Liver (tissue), 9 donors: Measurements from ENCODE around the gene ERI2. TPM values are rescaled to one million over a fixed set of nuclear protein-coding genes. Genes with fewer than 3 reads are reported as not detected.

Experiments
- DNase-seq: peaks from one replicate; pipeline ENCODE4 v3.0.0-alpha.2; 2017; ENCODE audit warnings: low spot score
- H3K27ac ChIP-seq, 2 donors: one replicate each; pipeline ENCODE4 v1.7.0; 2013; ENCODE audit warnings: inconsistent platforms in 2 of 2, low read length in 2 of 2, control low read depth in 1 of 2, low read depth in 1 of 2, mild to moderate bottlenecking in 1 of 2
- H3K27me3 ChIP-seq, 4 donors: one replicate each; pipeline versions ENCODE4 v1.6.1 to v1.7.0; 2013; ENCODE audit warnings: low read length in 3 of 4, inconsistent platforms in 1 of 4, mild to moderate bottlenecking in 1 of 4, moderate library complexity in 1 of 4; ENCODE audit not compliant: control insufficient read depth in 4 of 4, insufficient read depth in 4 of 4
- H3K36me3 ChIP-seq, 4 donors: one replicate each; pipeline versions ENCODE4 v1.6.1 to v1.7.0; 2013; ENCODE audit warnings: low read length in 3 of 4, mild to moderate bottlenecking in 3 of 4, low read depth in 1 of 4, moderate library complexity in 1 of 4; ENCODE audit not compliant: control insufficient read depth in 4 of 4, insufficient read depth in 3 of 4
- H3K4me1 ChIP-seq, 4 donors: one replicate each; pipeline versions ENCODE4 v1.6.1 to v1.7.0; 2013; ENCODE audit warnings: low read length in 3 of 4, mild to moderate bottlenecking in 3 of 4, moderate library complexity in 1 of 4; ENCODE audit not compliant: control insufficient read depth in 4 of 4, insufficient read depth in 4 of 4
- H3K4me3 ChIP-seq, 3 donors: one replicate each; pipeline versions ENCODE4 v1.6.1 to v1.7.0; 2013; ENCODE audit warnings: low read length in 3 of 3, control low read depth in 1 of 3, low read depth in 1 of 3, mild to moderate bottlenecking in 1 of 3
- H3K9ac ChIP-seq, 2 donors: one replicate each; pipeline ENCODE4 v1.7.0; 2013; ENCODE audit warnings: low read length in 2 of 2, mild to moderate bottlenecking in 2 of 2, moderate library complexity in 2 of 2, control low read depth in 1 of 2, low read depth in 1 of 2
- H3K9me3 ChIP-seq, 4 donors: one replicate each; pipeline versions ENCODE4 v1.6.1 to v1.7.0; 2013; ENCODE audit warnings: low read length in 3 of 4; ENCODE audit not compliant: control insufficient read depth in 4 of 4
- EGR1 ChIP-seq, 2 donors: IDR thresholded peaks; 2 replicates each; pipeline ENCODE4 v1.6.1; 2016 to 2018; ENCODE audit warnings: antibody characterized with exemption in 2 of 2, low read depth in 2 of 2
- FOXA1 ChIP-seq: IDR thresholded peaks from 2 replicates; pipeline ENCODE4 v1.6.1; 2016; ENCODE audit warnings: antibody characterized with exemption
- FOXA2 ChIP-seq: IDR thresholded peaks from 2 replicates; pipeline ENCODE4 v1.6.1; 2016; ENCODE audit warnings: antibody characterized with exemption
- GABPA ChIP-seq, 2 donors: IDR thresholded peaks in 1 of 2; conservative IDR thresholded peaks in 1 of 2; 2 replicates each; pipeline ENCODE4 v1.6.1; 2016; ENCODE audit warnings: antibody characterized with exemption in 2 of 2, mild to moderate bottlenecking in 1 of 2, moderate library complexity in 1 of 2
- HNF4A ChIP-seq, 2 donors: conservative IDR thresholded peaks; 2 replicates each; pipeline ENCODE4 v1.6.1; 2016; ENCODE audit warnings: antibody characterized with exemption in 2 of 2, mild to moderate bottlenecking in 2 of 2
- HNF4G ChIP-seq: IDR thresholded peaks from 2 replicates; pipeline ENCODE4 v1.6.1; 2016; ENCODE audit warnings: antibody characterized with exemption
- JUND ChIP-seq, 2 donors: IDR thresholded peaks; 2 replicates each; pipeline ENCODE4 v1.6.1; 2016; ENCODE audit warnings: antibody characterized with exemption in 2 of 2
- NR2F2 ChIP-seq: IDR thresholded peaks from 2 replicates; pipeline ENCODE4 v1.6.1; 2016; ENCODE audit warnings: antibody characterized with exemption
- RAD21 ChIP-seq, 2 donors: IDR thresholded peaks; 2 replicates each; pipeline ENCODE4 v1.6.1; 2016; ENCODE audit warnings: antibody characterized with exemption in 2 of 2, mild to moderate bottlenecking in 2 of 2
- RXRA ChIP-seq, 2 donors: IDR thresholded peaks; 2 replicates each; pipeline ENCODE4 v1.6.1; 2017 to 2018; ENCODE audit warnings: antibody characterized with exemption in 2 of 2, mild to moderate bottlenecking in 1 of 2
- SP1 ChIP-seq: IDR thresholded peaks from 2 replicates; pipeline ENCODE4 v1.6.1; 2018; ENCODE audit warnings: antibody characterized with exemption, mild to moderate bottlenecking
- TAF1 ChIP-seq: conservative IDR thresholded peaks from 2 replicates; pipeline ENCODE4 v1.6.1; 2016; ENCODE audit warnings: antibody characterized with exemption, mild to moderate bottlenecking
- YY1 ChIP-seq: IDR thresholded peaks from 2 replicates; pipeline ENCODE4 v1.6.1; 2016; ENCODE audit warnings: antibody characterized with exemption, mild to moderate bottlenecking
- WGBS: extraction: QIAGEN DNeasy Blood & Tissue Kit; methylation state at CpG from one replicate; pipeline ENCODE4 v1.1.7; 2013; 5-methylcytosine and 5-hydroxymethylcytosine counted together
- polyA plus RNA-seq, 2 donors: library from polyadenylated mRNA; stranded (reverse) in 1 of 2; unstranded in 1 of 2; fragments of 200-250 nt in 1 of 2; fragments of >200 nt in 1 of 2; fragmentation: Nextera tagmentation in 1 of 2; extraction: Ambion mirVana in 1 of 2; gene quantifications; one replicate each; pipeline versions ENCODE4 v1.2.1 to v1.2.3, GENCODE V29; 2013 to 2015
- total RNA-seq, 2 donors: library from RNA; depleted of rRNA; stranded (reverse); fragments of >200 nt; gene quantifications; one replicate each; pipeline ENCODE4 v1.2.3, GENCODE V29; 2014
- TF ChIP-seq, protein P1 (sequence below): IDR thresholded peaks from 2 replicates; pipeline ENCODE4 v1.6.1; 2016; ENCODE audit warnings: antibody characterized with exemption
- TF ChIP-seq, protein P2 (sequence below): IDR thresholded peaks from 2 replicates; pipeline ENCODE4 v1.6.1; 2016; ENCODE audit warnings: antibody characterized with exemption
- TF ChIP-seq, protein P3 (sequence below): fragments of 150-350 bp; IDR thresholded peaks from 2 replicates; pipeline ENCODE4 v1.5.1; 2017; ENCODE audit warnings: improper control_type of control experiment, low read depth, low read length; ENCODE audit not compliant: missing input control
- TF ChIP-seq, protein P4 (sequence below): IDR thresholded peaks from 2 replicates; pipeline ENCODE4 v1.6.1; 2016; ENCODE audit warnings: antibody characterized with exemption, mild to moderate bottlenecking
- TF ChIP-seq, protein P5 (sequence below): IDR thresholded peaks from 2 replicates; pipeline ENCODE4 v1.6.1; 2016; ENCODE audit warnings: antibody characterized with exemption
- donor health status: healthy.
- donor health status: healthy.
- donor health status: healthy.
- donor health status: healthy.
- donor health status: healthy.

Gene ERI2
- total and polyA plus RNA-seq, 4 donors = 8.8 to 79.1 (median 19.1) TPM

DNA sequence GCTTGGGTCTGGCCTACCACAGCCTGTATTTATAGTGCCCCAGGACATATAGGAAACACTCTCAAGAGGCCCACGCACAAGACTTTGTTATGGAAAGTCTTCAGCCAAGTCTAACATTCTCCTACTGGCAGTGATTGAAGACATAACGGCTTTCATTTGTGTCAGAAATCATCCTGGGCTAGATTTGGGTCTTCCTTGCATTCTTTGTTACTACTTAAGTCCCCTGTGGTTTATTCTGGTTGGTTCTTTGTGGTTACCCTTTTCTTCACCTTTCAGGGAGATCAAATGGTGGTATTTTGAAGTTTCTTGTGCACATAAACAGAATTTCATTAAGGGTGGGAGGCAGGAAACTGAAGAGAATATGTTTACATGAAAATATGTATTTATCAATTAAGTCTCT lies 37.8 kb upstream of the ERI2 start:
- H3K4me3 ChIP-seq = no peak overlapping the region
- peaks cover 0 to 3% (median 1%) of the 10 kb centered on the region in 4 donors for H3K36me3 ChIP-seq
- H3K27ac ChIP-seq = no peak overlapping the region
- no peak for DNase-seq
- TF ChIP-seq NR2F2 (no peak), GABPA (IDR thresholded peaks at IDR 0.05 in 1 of 2, conservative IDR thresholded peaks at IDR 0.05 in 1 of 2) (no peak), HNF4G (no peak)
- no peaks in the 10 kb centered on the region for H3K27me3 ChIP-seq
- no peaks in the 10 kb centered on the region for H3K4me1 ChIP-seq
- WGBS = 92% methylated on average over 2 of the region's 2 CpGs
- no peak overlapping the region for H3K9ac ChIP-seq
- no peaks in the 10 kb centered on the region for H3K9me3 ChIP-seq

DNA sequence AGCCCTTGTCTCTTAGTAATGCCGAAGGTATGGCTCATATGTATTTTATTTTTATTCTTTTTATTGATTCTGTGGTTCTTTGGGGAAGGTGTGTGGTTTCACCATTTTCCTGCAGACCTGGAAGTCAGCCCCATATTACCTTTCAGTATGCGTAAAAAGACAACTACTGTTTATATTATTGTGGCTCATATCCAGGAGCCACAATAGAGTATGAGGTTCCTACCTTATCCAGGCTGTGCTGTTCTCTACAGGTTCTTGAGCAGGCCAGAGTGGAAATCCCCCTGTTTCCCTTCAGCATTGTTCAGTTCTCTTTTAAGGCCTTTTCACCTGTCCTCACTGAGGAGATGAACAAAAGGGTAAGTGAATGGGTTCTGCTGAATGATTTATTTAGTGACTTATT lies 33.2 kb upstream of the ERI2 start:
- peaks cover 0 to 3% (median 0%) of the 10 kb centered on the region in 4 donors for H3K9me3 ChIP-seq
- no peaks in the 10 kb centered on the region for H3K4me1 ChIP-seq
- 93% methylated on average over 2 of the region's 2 CpGs for WGBS
- DNase-seq = no peak
- no peaks in the 10 kb centered on the region for H3K27me3 ChIP-seq
- TF ChIP-seq EGR1 (IDR thresholded peaks at IDR 0.05; ENCODE audit: low read depth in 2 of 2) = no peak
- TF ChIP-seq TAF1 = no peak
- TF ChIP-seq, protein P1, sequence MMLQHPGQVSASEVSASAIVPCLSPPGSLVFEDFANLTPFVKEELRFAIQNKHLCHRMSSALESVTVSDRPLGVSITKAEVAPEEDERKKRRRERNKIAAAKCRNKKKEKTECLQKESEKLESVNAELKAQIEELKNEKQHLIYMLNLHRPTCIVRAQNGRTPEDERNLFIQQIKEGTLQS = no peak
- TF ChIP-seq, protein P2, sequence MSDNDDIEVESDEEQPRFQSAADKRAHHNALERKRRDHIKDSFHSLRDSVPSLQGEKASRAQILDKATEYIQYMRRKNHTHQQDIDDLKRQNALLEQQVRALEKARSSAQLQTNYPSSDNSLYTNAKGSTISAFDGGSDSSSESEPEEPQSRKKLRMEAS = no peak
- no peak for TF ChIP-seq RAD21 (IDR thresholded peaks at IDR 0.05)
- TF ChIP-seq NR2F2 = no peak
- TF ChIP-seq JUND (IDR thresholded peaks at IDR 0.05) = no peak
- TF ChIP-seq GABPA (IDR thresholded peaks at IDR 0.05 in 1 of 2, conservative IDR thresholded peaks at IDR 0.05 in 1 of 2) = no peak
- H3K4me3 ChIP-seq = no peak overlapping the region
- no peak overlapping the region for H3K27ac ChIP-seq
- H3K36me3 ChIP-seq = peaks cover 0 to 3% (median 0%) of the 10 kb centered on the region in 4 donors
- H3K9ac ChIP-seq = no peak overlapping the region

DNA sequence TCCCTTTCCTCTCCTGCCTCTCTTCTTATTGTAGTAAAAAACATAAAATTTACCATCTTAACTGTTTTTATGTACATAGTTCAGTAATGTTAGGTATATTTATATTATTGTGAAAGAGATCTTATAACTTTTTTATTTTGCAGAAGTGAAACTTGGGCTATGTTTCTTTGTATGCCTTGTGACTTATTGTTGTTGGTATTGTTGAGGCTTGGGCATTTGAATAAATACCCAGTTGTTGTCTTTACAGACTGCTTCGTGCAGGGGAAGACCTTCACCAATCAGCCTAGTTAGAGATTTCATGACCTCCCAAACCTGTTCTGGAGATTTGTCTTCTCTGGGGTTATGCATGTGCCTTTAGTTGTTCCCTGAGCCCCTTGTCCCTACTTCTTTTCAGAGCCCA lies 32.0 kb upstream of the ERI2 start:
- WGBS = 83% methylated on average over 1 of the region's 1 CpG
- no peak overlapping the region for H3K27ac ChIP-seq
- no peak overlapping the region for H3K4me3 ChIP-seq
- no peaks in the 10 kb centered on the region for H3K27me3 ChIP-seq
- TF ChIP-seq, protein P2 = no peak
- TF ChIP-seq SP1 (no peak), HNF4G (no peak), FOXA1 (no peak), GABPA (IDR thresholded peaks at IDR 0.05 in 1 of 2, conservative IDR thresholded peaks at IDR 0.05 in 1 of 2) (no peak), FOXA2 (no peak), HNF4A (conservative IDR thresholded peaks at IDR 0.05) (no peak), RXRA (IDR thresholded peaks at IDR 0.05) (no peak), EGR1 (IDR thresholded peaks at IDR 0.05; ENCODE audit: low read depth in 2 of 2) (no peak), NR2F2 (no peak), TAF1 (no peak), JUND (IDR thresholded peaks at IDR 0.05) (no peak), YY1 (no peak), RAD21 (IDR thresholded peaks at IDR 0.05) (no peak)
- TF ChIP-seq, protein P3, sequence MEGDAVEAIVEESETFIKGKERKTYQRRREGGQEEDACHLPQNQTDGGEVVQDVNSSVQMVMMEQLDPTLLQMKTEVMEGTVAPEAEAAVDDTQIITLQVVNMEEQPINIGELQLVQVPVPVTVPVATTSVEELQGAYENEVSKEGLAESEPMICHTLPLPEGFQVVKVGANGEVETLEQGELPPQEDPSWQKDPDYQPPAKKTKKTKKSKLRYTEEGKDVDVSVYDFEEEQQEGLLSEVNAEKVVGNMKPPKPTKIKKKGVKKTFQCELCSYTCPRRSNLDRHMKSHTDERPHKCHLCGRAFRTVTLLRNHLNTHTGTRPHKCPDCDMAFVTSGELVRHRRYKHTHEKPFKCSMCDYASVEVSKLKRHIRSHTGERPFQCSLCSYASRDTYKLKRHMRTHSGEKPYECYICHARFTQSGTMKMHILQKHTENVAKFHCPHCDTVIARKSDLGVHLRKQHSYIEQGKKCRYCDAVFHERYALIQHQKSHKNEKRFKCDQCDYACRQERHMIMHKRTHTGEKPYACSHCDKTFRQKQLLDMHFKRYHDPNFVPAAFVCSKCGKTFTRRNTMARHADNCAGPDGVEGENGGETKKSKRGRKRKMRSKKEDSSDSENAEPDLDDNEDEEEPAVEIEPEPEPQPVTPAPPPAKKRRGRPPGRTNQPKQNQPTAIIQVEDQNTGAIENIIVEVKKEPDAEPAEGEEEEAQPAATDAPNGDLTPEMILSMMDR = no peak
- TF ChIP-seq, protein P1 = no peak
- TF ChIP-seq, protein P4, sequence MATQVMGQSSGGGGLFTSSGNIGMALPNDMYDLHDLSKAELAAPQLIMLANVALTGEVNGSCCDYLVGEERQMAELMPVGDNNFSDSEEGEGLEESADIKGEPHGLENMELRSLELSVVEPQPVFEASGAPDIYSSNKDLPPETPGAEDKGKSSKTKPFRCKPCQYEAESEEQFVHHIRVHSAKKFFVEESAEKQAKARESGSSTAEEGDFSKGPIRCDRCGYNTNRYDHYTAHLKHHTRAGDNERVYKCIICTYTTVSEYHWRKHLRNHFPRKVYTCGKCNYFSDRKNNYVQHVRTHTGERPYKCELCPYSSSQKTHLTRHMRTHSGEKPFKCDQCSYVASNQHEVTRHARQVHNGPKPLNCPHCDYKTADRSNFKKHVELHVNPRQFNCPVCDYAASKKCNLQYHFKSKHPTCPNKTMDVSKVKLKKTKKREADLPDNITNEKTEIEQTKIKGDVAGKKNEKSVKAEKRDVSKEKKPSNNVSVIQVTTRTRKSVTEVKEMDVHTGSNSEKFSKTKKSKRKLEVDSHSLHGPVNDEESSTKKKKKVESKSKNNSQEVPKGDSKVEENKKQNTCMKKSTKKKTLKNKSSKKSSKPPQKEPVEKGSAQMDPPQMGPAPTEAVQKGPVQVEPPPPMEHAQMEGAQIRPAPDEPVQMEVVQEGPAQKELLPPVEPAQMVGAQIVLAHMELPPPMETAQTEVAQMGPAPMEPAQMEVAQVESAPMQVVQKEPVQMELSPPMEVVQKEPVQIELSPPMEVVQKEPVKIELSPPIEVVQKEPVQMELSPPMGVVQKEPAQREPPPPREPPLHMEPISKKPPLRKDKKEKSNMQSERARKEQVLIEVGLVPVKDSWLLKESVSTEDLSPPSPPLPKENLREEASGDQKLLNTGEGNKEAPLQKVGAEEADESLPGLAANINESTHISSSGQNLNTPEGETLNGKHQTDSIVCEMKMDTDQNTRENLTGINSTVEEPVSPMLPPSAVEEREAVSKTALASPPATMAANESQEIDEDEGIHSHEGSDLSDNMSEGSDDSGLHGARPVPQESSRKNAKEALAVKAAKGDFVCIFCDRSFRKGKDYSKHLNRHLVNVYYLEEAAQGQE = no peak
- TF ChIP-seq, protein P5, sequence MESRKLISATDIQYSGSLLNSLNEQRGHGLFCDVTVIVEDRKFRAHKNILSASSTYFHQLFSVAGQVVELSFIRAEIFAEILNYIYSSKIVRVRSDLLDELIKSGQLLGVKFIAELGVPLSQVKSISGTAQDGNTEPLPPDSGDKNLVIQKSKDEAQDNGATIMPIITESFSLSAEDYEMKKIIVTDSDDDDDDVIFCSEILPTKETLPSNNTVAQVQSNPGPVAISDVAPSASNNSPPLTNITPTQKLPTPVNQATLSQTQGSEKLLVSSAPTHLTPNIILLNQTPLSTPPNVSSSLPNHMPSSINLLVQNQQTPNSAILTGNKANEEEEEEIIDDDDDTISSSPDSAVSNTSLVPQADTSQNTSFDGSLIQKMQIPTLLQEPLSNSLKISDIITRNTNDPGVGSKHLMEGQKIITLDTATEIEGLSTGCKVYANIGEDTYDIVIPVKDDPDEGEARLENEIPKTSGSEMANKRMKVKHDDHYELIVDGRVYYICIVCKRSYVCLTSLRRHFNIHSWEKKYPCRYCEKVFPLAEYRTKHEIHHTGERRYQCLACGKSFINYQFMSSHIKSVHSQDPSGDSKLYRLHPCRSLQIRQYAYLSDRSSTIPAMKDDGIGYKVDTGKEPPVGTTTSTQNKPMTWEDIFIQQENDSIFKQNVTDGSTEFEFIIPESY = no peak
- H3K36me3 ChIP-seq = peaks cover 0 to 3% (median 2%) of the 10 kb centered on the region in 4 donors
- no peaks in the 10 kb centered on the region for H3K4me1 ChIP-seq
- no peak for DNase-seq
- H3K9me3 ChIP-seq = peaks cover 0 to 3% (median 0%) of the 10 kb centered on the region in 4 donors
- no peak overlapping the region for H3K9ac ChIP-seq
